Measurements from ENCODE around the gene CDH4.

CDH4 gene

DNA sequence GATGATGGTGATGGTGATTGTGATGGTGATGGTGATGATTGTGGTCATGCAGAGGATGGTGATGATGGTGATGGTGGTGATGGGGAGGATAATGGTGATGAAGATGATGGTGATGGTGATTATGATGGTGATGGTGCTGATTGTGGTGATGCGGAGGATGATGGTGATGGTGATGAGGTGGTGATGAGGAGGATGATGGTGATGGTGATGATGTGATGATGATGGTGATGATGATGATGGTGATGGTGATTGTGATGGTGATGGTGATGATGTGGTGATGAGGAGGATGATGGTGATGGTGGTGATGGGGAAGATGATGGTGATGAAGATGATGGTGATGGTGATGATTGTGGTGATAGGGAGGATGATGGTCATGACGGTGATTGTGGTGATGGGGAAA is 333.7 kb downstream of the CDH4 start:
- H3K4me3 ChIP-seq (ENCODE audit: low read length): no peak overlapping the region
- TF ChIP-seq ZNF274 (IDR thresholded peaks at IDR 0.05; ENCODE audit: low read depth, low read length): no peak

GRCh38 chr20:61587036-61587435 is 335.0 kb downstream of the CDH4 start:
- H3K4me3 ChIP-seq (ENCODE audit: low read length): no peak overlapping the region
- TF ChIP-seq ZNF274 (IDR thresholded peaks at IDR 0.05; ENCODE audit: low read depth, low read length): no peak

GRCh38 chr20:61587681-61588289 is 335.7 kb downstream of the CDH4 start:
- no peak overlapping the region for H3K4me3 ChIP-seq (ENCODE audit: low read length)
- no peak for TF ChIP-seq ZNF274 (IDR thresholded peaks at IDR 0.05; ENCODE audit: low read depth, low read length)

- no peak for TF ChIP-seq ZNF274 (IDR thresholded peaks at IDR 0.05; ENCODE audit: low read depth, low read length)
- H3K4me3 ChIP-seq (ENCODE audit: low read length): no peak overlapping the region
These were observed 336.6 kb downstream of the CDH4 start for GRCh38 chr20:61588411-61589385.

DNA sequence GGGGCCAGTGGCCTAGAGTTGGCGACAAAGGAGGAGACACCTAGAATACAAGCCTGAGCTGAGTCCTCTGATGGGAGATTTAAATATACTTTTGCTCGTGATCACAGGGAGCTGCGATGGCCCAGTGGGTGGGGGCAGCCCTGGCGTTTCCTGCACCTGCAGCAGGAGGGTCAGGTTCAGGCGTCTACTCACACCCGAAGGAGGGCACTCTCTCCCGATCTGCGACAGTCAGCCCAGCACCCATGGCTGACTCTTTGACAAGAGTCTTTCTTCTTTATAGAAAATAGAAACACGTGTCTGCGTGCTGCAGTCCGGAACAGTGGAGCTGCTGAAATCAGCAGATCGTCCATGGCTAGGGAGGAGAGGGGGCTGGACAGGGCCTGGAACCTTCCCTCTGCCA is 338.2 kb downstream of the CDH4 start:
- TF ChIP-seq ZNF274 (IDR thresholded peaks at IDR 0.05; ENCODE audit: low read depth, low read length): no peak
- H3K4me3 ChIP-seq (ENCODE audit: low read length): no peak overlapping the region

DNA sequence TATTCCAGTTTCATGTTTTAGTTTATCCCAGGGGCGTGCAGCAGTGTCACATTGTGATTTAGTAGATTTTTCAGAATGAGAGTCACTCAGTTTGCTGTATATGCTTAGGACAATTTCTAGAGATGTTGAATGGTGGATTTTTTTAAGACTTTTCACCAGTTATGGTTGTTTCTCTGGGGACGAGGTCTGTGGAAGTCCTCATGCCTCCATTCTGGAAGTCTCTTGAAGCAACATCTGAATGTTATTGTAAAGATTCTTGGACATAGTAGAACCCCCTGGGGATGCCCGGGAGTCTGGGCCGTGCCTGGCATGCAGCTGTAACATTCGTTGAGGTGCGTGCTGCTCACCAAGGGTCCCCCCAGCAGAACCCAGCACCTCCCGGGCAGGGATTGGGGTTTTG is 341.5 kb downstream of the CDH4 start:
- TF ChIP-seq ZNF274 (IDR thresholded peaks at IDR 0.05; ENCODE audit: low read depth, low read length): no peak
- no peak overlapping the region for H3K4me3 ChIP-seq (ENCODE audit: low read length)

GRCh38 chr20:61594198-61594597 is 342.1 kb downstream of the CDH4 start:
- H3K4me3 ChIP-seq (ENCODE audit: low read length): no peak overlapping the region
- TF ChIP-seq ZNF274 (IDR thresholded peaks at IDR 0.05; ENCODE audit: low read depth, low read length): no peak

DNA sequence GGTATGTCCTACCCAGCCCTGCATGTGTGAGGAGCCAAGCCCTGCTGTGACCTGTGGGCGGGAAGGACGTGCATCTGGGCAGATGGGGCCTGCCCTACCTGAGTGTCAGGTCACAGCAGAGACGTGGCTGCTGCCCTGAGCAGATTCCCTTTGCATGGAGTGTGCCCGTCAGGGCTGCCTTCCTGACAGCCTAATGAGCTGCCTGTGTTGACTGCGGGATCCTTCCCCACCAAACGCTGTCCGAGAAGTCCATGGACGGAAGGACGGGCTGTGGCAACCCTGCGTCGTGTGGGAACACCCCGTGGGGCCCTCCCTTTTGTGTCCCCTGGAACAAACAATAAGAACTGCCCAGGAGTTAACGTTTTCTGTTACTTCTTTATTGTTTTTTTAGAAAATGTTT is 343.2 kb downstream of the CDH4 start:
- no peak overlapping the region for H3K4me3 ChIP-seq (ENCODE audit: low read length)
- no peak for TF ChIP-seq ZNF274 (IDR thresholded peaks at IDR 0.05; ENCODE audit: low read depth, low read length)

DNA sequence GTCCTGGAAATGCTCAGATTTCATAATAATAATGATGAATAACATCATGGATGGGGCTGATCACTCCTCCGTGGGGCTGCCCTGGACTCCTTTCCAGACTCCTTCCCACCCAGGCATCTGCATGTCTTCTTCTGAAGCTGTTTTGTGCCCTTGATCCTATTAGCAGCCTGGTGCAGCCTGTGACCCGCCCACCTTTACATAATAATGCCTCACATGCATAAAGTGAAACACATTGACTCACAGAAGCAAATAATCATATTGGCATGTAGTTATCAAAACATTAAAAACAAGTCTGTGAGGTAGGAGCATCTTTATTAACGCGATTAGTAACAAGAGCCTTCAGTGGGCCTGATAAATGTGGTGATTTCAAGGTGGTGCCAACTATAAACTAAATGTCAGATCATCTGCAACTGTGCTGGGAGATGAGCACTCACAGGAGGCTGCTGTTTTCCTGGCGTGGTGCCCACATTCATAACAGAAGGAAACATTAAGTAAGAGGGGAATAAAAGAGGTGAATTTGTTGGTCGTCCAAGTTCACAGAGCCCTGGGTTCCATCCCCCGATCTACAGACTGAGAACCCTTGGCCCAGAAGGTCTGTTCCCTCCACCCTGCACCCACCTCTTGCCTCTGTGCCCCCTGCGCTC is 344.7 kb downstream of the CDH4 start:
- no peak for TF ChIP-seq ZNF274 (IDR thresholded peaks at IDR 0.05; ENCODE audit: low read depth, low read length)

DNA sequence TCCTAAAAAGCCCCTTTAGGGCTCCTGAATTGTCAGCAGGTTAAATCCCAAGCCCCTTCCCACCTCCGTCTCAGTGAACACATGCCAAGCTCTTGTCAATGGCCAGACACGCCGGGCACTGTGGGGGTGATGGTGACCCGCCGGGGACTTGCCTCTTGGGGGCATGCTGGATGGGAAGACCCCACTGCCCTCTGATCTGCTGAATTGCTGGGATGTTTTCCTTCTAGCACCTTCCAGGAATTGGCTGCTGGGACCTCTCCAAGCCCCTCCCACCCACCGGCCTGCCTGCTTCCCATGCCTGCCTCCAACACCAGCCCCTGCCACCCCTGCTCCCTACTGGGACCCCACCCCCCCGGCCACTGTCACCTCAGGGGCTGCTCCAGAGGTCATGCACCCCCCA is 345.9 kb downstream of the CDH4 start:
- TF ChIP-seq ZNF274 (IDR thresholded peaks at IDR 0.05; ENCODE audit: low read depth, low read length): no peak
- H3K4me3 ChIP-seq (ENCODE audit: low read length): no peak overlapping the region

More for the DNA sequence above, 344.7 kb downstream of the CDH4 start:
- no peak overlapping the region for H3K4me3 ChIP-seq (ENCODE audit: low read length)

- no peak for TF ChIP-seq ZNF274 (IDR thresholded peaks at IDR 0.05; ENCODE audit: low read depth, low read length)
- no peak overlapping the region for H3K4me3 ChIP-seq (ENCODE audit: low read length)
These were observed 346.5 kb downstream of the CDH4 start for GRCh38 chr20:61598586-61598985.

DNA sequence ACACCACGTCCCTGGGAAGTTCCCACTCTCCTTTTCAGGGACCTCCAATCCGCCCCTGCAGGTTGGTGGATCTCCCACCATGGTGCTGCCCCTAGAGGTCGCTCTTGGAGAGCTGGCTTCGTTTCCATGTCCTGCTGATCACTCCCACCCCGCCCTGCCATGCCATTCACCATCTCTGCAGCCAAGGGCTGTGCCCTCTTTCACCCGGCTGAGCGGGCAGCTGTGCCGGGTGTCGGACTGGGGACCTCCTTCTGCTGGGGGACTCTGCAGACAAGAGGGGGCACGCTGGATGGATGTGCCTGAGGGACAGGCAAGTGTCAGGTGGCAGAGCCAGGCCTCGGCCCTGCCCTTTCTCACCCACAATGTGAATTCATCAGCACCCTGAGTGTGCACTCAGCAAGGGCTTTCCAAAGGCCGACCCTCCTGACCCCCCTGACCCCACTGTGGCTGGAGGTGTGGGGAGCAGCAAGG is 347.0 kb downstream of the CDH4 start:
- no peak overlapping the region for H3K4me3 ChIP-seq (ENCODE audit: low read length)
- TF ChIP-seq ZNF274 (IDR thresholded peaks at IDR 0.05; ENCODE audit: low read depth, low read length): no peak

- no peak overlapping the region for H3K4me3 ChIP-seq (ENCODE audit: low read length)
- TF ChIP-seq ZNF274 (IDR thresholded peaks at IDR 0.05; ENCODE audit: low read depth, low read length): no peak
These were observed 347.5 kb downstream of the CDH4 start for GRCh38 chr20:61599541-61599992.

- H3K4me3 ChIP-seq (ENCODE audit: low read length): no peak overlapping the region
- TF ChIP-seq ZNF274 (IDR thresholded peaks at IDR 0.05; ENCODE audit: low read depth, low read length): no peak
These were observed 348.0 kb downstream of the CDH4 start for GRCh38 chr20:61600016-61600415.

Data from GM08714 (cell line).